Activated T-cell treated with anti-CD3 and anti-CD28 coated beads, Interleukin-2, amount 50 U/mL, for 1 hour (primary cell): ENCODE results near the gene PABPC4L.
"Not testable (repeated sequence)": the region's sequence is repeated elsewhere in the genome, so short reads cannot be mapped to it uniquely, and the experiment has no call there.

ENCODE experiments used
- DNase-seq: peaks from one replicate; pipeline ENCODE4 v3.0.0-alpha.2; 2020

The PABPC4L gene

GRCh38 chr4:134201216-134202161, at the start of gene PABPC4L:
PABPC4L (minus strand) TSS chr4:134201789; CDS start chr4:134201019, 770 bp downstream.
- no peak for DNase-seq

GRCh38 chr4:134251322-134251721, 49.7 kb upstream of the PABPC4L start:
- no peak for DNase-seq

GRCh38 chr4:134243742-134244713, 42.4 kb upstream of the PABPC4L start:
- no peak for DNase-seq

- DNase-seq, result no peak
These were observed 17.5 kb upstream of the PABPC4L start for GRCh38 chr4:134219043-134219442.

GRCh38 chr4:134216411-134216810, 14.8 kb upstream of the PABPC4L start:
- DNase-seq, result no peak

DNA sequence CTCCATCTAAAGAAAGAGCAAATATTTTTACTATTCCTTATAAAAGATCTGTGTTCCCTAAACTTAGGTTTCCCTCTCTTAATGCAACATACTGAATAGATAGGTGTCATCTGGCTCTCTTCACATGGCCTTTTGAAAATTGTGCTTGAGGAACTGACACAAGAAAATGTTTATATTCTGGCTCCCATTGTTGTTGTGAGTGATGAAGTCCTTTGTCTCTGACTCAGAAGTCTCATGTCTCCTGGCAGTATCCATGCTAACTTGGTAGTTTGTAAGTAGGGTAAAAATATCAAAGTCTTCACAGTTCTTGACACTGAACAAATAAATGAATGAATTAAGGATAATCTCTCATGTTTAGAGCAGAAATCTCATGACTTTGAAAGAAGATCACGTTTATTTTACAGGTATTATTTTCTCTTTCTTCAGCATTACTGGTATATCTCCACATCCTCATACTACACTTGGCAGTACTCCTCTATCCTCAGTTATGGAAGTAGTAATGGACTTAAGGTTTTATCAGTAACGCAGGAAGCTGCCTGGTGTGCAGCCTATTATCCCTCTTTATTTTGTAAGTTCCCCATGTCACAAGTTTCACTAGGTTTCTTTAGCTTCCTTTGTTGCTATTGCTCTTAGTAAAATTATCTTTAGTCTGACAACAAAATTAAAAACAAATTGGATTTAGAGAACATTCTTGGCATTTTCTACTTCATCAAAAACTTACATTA, 14.2 kb upstream of the PABPC4L start:
- DNase-seq, result no peak

DNA sequence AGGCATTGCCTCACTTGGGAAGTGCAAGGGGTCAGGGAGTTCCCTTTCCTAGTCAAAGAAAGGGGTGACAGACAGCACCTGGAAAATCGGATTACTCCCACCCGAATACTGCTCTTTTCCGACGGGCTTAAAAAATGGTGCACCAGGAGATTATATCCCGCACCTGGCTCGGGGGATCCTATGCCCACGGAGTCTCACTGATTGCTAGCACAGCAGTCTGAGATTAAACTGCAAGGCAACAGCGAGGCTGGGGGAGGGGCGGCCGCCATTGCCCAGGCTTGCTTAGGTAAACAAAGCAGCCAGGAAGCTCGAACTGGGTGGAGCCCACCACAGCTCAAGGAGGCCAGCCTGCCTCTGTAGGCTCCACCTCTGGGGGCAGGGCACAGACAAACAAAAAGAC, 6.4 kb upstream of the PABPC4L start:
- not testable (repeated sequence) for DNase-seq

GRCh38 chr4:134202166-134202956, 772 bp upstream of the PABPC4L start:
- no peak for DNase-seq

GRCh38 chr4:134200811-134201215, 776 bp downstream of the PABPC4L start:
- no peak for DNase-seq

DNA sequence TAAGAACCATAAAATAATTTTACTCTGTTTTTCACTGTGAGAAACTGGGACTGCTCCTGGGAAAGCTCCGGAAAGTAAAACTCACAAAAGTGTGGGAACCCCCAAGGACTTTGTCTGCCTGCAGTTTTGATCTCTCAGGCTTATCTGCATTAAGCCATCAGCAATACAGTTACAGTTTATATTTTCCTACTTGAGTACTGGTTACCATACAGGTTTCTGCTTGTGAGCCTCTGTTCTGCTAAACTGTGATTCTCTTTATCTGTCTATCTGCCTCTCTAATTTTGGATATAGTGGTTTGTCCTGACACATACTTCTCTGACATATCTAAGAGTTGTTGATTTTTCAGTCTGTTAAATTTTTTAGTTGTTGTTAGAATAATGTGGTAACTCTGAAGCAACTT, 11.6 kb downstream of the PABPC4L start:
- no peak for DNase-seq

GRCh38 chr4:134189480-134189879, 12.1 kb downstream of the PABPC4L start:
- DNase-seq, result no peak

- no peak for DNase-seq
These were observed 22.9 kb downstream of the PABPC4L start for GRCh38 chr4:134178706-134179105.

DNA sequence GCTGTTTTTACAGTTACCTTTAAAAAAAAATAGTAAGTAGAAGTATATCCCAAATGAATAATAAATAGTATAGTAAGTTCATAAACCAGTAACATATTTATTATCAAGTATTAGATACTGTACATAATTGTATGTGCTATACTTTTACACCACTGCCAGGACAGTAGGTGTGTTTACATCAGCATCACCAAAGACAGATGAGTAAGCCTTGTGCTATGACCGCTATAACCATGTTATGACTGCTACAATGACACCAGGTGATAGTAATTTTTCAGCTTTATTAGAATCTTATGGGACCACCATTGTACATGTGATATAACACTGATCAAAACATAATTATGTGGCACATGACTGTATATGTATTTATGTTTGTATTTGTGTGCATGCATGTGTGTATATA, 27.3 kb downstream of the PABPC4L start:
- DNase-seq, result no peak

GRCh38 chr4:134160211-134160610, 41.4 kb downstream of the PABPC4L start:
- DNase-seq, result no peak

- DNase-seq, result no peak
These were observed 47.5 kb downstream of the PABPC4L start for GRCh38 chr4:134154097-134154496.

GRCh38 chr4:134147941-134148340, 53.6 kb downstream of the PABPC4L start:
- DNase-seq, result no peak
